ENCODE data around the gene ANAPC7. TPM values are rescaled to one million over a fixed set of nuclear protein-coding genes. Genes with fewer than 3 reads are reported as not detected.
"Not testable (repeated sequence)": the region's sequence is repeated elsewhere in the genome, so short reads cannot be mapped to it uniquely, and the experiment has no call there.

ANAPC7 gene
- total RNA-seq, 1 experiment from 2014 or later, result 52.4 TPM

DNA sequence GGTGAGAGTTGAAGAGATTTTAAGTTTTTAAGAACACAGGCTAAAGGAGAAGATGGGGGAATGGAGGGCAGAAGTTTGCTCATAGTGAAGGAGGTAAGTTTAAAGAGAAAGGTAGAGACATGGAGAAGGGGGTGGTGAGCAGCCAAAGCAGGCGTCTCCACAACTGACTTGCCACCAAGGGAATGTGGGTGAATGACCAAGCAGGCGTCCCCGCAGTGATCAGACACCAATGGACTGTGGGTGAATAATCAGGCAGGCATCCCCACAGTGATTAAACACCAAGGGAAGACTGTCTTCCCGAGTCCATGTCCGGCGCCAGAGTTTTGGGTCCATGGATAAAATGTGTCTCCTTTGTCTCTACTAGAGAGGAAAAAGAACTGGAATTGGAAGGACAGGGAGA is 6.6 kb upstream of the ANAPC7 start:
- H3K4me3 ChIP-seq; BruUV-seq (replicated peaks); DNase-seq; H3K9me2 ChIP-seq (ENCODE audit: insufficient read depth); intact Hi-C loops (cut with micrococcal nuclease; ENCODE audit: unreplicated experiment); CTCF ChIA-PET; H3K36me3 ChIP-seq (ENCODE audit: low read depth); H3K27me3 ChIP-seq (ENCODE audit: insufficient read depth, low read depth); H2AFZ ChIP-seq; H3K4me1 ChIP-seq (replicated peaks; ENCODE audit: insufficient read depth); H3K4me2 ChIP-seq; H3K79me2 ChIP-seq (ENCODE audit: low read depth); H4K20me1 ChIP-seq (ENCODE audit: insufficient read depth); H3K27ac ChIP-seq; H3F3A ChIP-seq (ENCODE audit: insufficient read depth, low read depth); H3K9me3 ChIP-seq (ENCODE audit: insufficient read depth, low read depth); POLR2A ChIA-PET (ENCODE audit: unreplicated experiment): not testable (repeated sequence)

GRCh38 chr12:110405126-110405662 is 1.7 kb upstream of the ANAPC7 start:
- Histone ChIP-seq H3K79me2 (ENCODE audit: low read depth) (peaks cover 32% of the 10 kb centered on the region), H3K4me1 (replicated peaks; ENCODE audit: insufficient read depth) (peaks cover 11% of the 10 kb centered on the region), H3K36me3 (ENCODE audit: low read depth) (0 out of 2 replicates have a peak, but pooled peaks cover 13% of the 10 kb centered on the region)
- H4K20me1 ChIP-seq (ENCODE audit: insufficient read depth); H3K4me3 ChIP-seq; H3K27me3 ChIP-seq (ENCODE audit: insufficient read depth, low read depth); DNase-seq; H3K9me2 ChIP-seq (ENCODE audit: insufficient read depth); BruUV-seq (replicated peaks); H3K4me2 ChIP-seq; H2AFZ ChIP-seq; H3K9me3 ChIP-seq (ENCODE audit: insufficient read depth, low read depth); POLR2A ChIA-PET (ENCODE audit: unreplicated experiment); intact Hi-C loops (cut with micrococcal nuclease; ENCODE audit: unreplicated experiment); H3K27ac ChIP-seq; H3F3A ChIP-seq (ENCODE audit: insufficient read depth, low read depth): not testable (repeated sequence)
- CTCF ChIA-PET, result interaction anchor here (0.6 kb wide), 1 partner anchor 517 kb away, joined by 14 read pairs; no protein-coding TSS in a partner anchor

DNA sequence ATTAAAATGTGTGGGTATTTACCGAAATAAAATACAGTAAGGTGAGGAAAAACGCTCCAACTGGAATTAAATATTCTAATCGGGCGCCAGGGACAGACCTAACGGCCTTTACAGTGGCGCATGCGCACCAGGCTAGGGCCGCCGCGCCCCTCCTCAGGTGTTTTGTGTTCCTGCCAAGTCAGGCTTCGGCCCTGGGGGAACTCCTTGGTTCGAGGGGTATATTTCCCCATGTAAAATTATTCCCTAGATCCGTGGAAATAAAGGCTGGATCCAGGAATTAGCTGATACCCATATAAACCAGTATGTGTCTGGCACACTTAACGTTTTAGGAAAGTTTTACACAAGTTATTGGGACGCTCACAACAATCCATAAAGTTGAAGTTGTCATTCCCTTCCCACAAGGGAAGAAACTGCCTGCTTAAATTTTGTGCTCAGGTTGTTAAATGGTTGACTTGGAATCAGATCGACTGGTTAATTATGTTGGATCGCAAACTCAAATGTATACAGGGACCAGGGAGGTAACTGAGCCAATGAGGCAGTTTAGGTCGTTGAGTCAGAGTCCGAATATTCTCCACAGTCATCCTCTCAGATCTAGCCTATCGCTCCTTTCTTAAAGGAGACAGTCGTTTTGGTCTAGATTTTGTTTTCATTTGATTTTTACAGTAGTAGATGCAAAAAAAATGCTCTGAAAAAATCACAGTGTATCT is 621 bp upstream of the ANAPC7 start:
- Histone ChIP-seq H3K79me2 (ENCODE audit: low read depth) (peaks cover 43% of the 10 kb centered on the region), H3K9me3 (ENCODE audit: insufficient read depth, low read depth) (no peaks in the 10 kb centered on the region), H3K27ac (peak overlapping the region; percentile 88), H3F3A (ENCODE audit: insufficient read depth, low read depth) (peaks cover 8% of the 10 kb centered on the region), H4K20me1 (ENCODE audit: insufficient read depth) (no peaks in the 10 kb centered on the region), H3K4me3 (peak overlapping the region; percentile 91), H3K36me3 (ENCODE audit: low read depth) (0 out of 2 replicates have a peak, but pooled peaks cover 14% of the 10 kb centered on the region), H2AFZ (peak overlapping the region; percentile 100), H3K4me1 (replicated peaks; ENCODE audit: insufficient read depth) (peaks cover 11% of the 10 kb centered on the region), H3K9me2 (ENCODE audit: insufficient read depth) (no peaks in the 10 kb centered on the region), H3K27me3 (ENCODE audit: insufficient read depth, low read depth) (no peaks in the 10 kb centered on the region), H3K4me2 (peak overlapping the region; percentile 86)
- intact Hi-C loops (cut with micrococcal nuclease; ENCODE audit: unreplicated experiment), result loop anchor here (1.0 kb wide), 1 partner anchor 27 kb away; no protein-coding TSS in a partner anchor
- peak; percentile 65 to 71 for DNase-seq
- TF ChIP-seq CTCF (conservative IDR thresholded peaks at IDR 0.05), result no peak
- TF ChIP-seq EZH2 (IDR thresholded peaks at IDR 0.05; ENCODE audit: low read depth), result no peak
- ChIA-PET POLR2A (ENCODE audit: unreplicated experiment) (interaction anchor here (0.6 kb wide), 1 partner anchor 345 kb away, joined by 4 read pairs; no protein-coding TSS in a partner anchor), CTCF (interaction anchor here (0.6 kb wide), 2 partner anchors 304 to 518 kb away, joined by 6 to 14 read pairs; no protein-coding TSS in a partner anchor)
- TSS peak; percentile 91 for BruUV-seq (replicated peaks)

DNA sequence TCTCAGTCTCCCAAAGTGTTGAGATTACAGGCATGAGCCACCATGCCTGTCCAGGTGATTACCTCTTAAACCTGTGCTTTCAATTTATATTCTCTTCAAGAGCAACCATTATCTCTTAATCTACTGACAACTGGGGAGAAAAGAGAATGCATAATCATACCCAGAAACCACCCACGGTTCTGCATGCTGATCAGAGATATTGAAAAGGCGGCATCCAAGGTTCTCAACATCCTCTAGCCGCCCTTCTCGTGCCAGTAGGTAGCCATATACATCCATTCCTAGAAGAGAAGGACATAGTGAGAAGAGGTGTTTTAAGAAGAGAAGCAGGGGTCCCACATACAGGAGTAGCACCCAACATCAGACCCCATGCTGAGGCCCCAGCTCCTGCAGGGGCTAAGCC is 20.8 kb downstream of the ANAPC7 start:
- H3K4me2 ChIP-seq, result no peak overlapping the region
- H3K9me2 ChIP-seq (ENCODE audit: insufficient read depth), result no peaks in the 10 kb centered on the region
- H3K9me3 ChIP-seq (ENCODE audit: insufficient read depth, low read depth), result no peaks in the 10 kb centered on the region
- no peak overlapping the region for H2AFZ ChIP-seq
- no peaks in the 10 kb centered on the region for H3K4me1 ChIP-seq (replicated peaks; ENCODE audit: insufficient read depth)
- BruUV-seq (replicated peaks), result no TSS peak
- ChIA-PET CTCF (no interaction called here), POLR2A (ENCODE audit: unreplicated experiment) (no interaction called here)
- no peak overlapping the region for H3K27ac ChIP-seq
- H3K4me3 ChIP-seq, result no peak overlapping the region
- intact Hi-C loops (cut with micrococcal nuclease; ENCODE audit: unreplicated experiment), result no loop called here
- peaks cover 4% of the 10 kb centered on the region; the same call in 1 of the 2 replicates for H4K20me1 ChIP-seq (ENCODE audit: insufficient read depth)
- H3K36me3 ChIP-seq (ENCODE audit: low read depth), result peaks cover 54% of the 10 kb centered on the region
- no peak for TF ChIP-seq CTCF (conservative IDR thresholded peaks at IDR 0.05)
- no peak for TF ChIP-seq EZH2 (IDR thresholded peaks at IDR 0.05; ENCODE audit: low read depth)
- DNase-seq, result no peak
- peaks cover 6% of the 10 kb centered on the region; the same call in 1 of the 2 replicates for H3F3A ChIP-seq (ENCODE audit: insufficient read depth, low read depth)
- no peaks in the 10 kb centered on the region for H3K27me3 ChIP-seq (ENCODE audit: insufficient read depth, low read depth)
- no peaks in the 10 kb centered on the region for H3K79me2 ChIP-seq (ENCODE audit: low read depth)
